ENCODE results near the gene TENM4. TPM values are rescaled to one million over a fixed set of nuclear protein-coding genes. Genes with fewer than 3 reads are reported as not detected.

TENM4 gene
- total RNA-seq: not detected in 2 replicates

GRCh38 chr11:79440571-79441460, at the start of gene TENM4:
Gene TENM4, minus strand, starts transcription at chr11:79441030. Its CDS starts 371,086 bp downstream, at chr11:79069944.
- Mint-ChIP-seq H3K9me3 (no peaks in the 10 kb centered on the region), H3K27me3 (ENCODE audit: low read depth) (peaks cover 64% of the 10 kb centered on the region), H3K4me1 (ENCODE audit: low read depth) (no peaks in the 10 kb centered on the region), H3K4me3 (ENCODE audit: low read depth) (no peak within 1 kb of the TSS), H3K36me3 (ENCODE audit: low read depth) (no peaks in the 10 kb centered on the region), H3K27ac (no peak within 1 kb of the TSS)
- no peak for DNase-seq (ENCODE audit: low spot score)
- intact Hi-C loops (cut with micrococcal nuclease): no loop called here

DNA sequence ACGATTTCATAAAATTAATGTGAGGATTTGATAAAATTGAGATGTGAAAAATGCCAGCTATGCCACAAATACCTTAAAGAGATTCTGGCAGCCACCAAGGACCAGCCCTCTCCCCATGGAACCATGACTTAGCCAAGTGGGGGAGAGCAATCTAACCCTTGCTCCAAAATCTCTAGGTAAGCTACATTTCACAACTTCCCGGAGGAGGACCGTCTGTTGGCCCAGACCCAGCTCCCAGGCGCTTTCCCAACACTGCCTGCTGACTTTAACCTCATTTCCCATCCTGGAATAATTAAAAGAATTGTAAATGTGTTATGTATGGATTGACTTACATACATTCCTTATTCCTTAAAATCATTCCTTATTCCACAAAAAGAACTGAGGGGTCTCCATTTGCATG, 47.5 kb upstream of the TENM4 start:
- Mint-ChIP-seq H3K36me3 (ENCODE audit: low read depth) (no peaks in the 10 kb centered on the region), H3K27ac (no peak overlapping the region), H3K9me3 (no peaks in the 10 kb centered on the region), H3K4me3 (ENCODE audit: low read depth) (no peak overlapping the region), H3K4me1 (ENCODE audit: low read depth) (no peaks in the 10 kb centered on the region), H3K27me3 (ENCODE audit: low read depth) (no peaks in the 10 kb centered on the region)
- intact Hi-C loops (cut with micrococcal nuclease): no loop called here
- DNase-seq (ENCODE audit: low spot score): no peak

DNA sequence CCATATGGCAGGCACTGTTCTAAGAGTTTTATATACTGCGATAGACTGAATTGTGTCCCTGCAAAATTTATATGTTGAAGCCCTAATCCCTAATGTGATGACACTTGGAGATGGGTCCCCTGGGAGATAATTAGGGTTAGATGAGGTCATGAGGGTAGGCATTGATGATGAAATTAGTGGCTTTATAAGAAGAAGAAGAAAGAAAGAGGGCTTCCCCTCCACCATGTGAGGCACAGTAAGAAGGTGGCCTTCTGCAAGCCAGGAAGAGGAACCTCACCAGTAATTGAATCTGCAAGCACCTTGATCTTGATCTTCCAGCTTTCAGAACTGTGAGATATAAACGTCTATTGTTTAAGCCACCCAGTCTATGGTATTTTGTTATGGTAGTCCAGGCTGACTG, 46.6 kb upstream of the TENM4 start:
- Mint-ChIP-seq H3K36me3 (ENCODE audit: low read depth) (no peaks in the 10 kb centered on the region), H3K27me3 (ENCODE audit: low read depth) (no peaks in the 10 kb centered on the region), H3K27ac (no peak overlapping the region), H3K4me3 (ENCODE audit: low read depth) (no peak overlapping the region), H3K9me3 (no peaks in the 10 kb centered on the region), H3K4me1 (ENCODE audit: low read depth) (peaks cover 3% of the 10 kb centered on the region)
- intact Hi-C loops (cut with micrococcal nuclease): no loop called here
- DNase-seq (ENCODE audit: low spot score): no peak

GRCh38 chr11:79486242-79486984, 45.6 kb upstream of the TENM4 start:
- no peak overlapping the region for H3K4me3 Mint-ChIP-seq (ENCODE audit: low read depth)
- intact Hi-C loops (cut with micrococcal nuclease): no loop called here
- H3K27ac Mint-ChIP-seq: no peak overlapping the region
- H3K27me3 Mint-ChIP-seq (ENCODE audit: low read depth): no peaks in the 10 kb centered on the region
- no peak for DNase-seq (ENCODE audit: low spot score)
- no peaks in the 10 kb centered on the region for H3K9me3 Mint-ChIP-seq
- peaks cover 3% of the 10 kb centered on the region for H3K4me1 Mint-ChIP-seq (ENCODE audit: low read depth)
- H3K36me3 Mint-ChIP-seq (ENCODE audit: low read depth): no peaks in the 10 kb centered on the region

DNA sequence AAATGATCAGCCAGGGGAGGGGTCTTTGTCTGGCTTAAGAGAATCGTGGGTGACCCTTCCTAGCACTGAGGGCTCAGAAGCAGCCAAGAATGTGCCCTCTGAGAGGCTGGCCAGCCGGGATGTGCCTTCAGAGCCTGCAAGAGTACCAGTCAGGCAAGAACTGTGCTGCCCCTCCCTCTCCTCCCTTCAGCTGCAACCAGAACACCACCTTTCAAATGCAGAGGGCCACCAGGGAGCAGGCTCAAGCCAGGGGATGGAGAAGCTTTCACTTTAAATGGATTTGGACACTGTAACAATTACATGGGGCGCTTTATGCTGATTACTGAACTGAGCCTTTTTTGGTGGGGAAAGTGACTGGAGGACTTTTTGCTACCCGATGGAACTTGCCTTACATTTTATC, 44.9 kb upstream of the TENM4 start:
- DNase-seq (ENCODE audit: low spot score): no peak
- intact Hi-C loops (cut with micrococcal nuclease): no loop called here
- H3K4me3 Mint-ChIP-seq (ENCODE audit: low read depth): no peak overlapping the region
- peaks cover 3% of the 10 kb centered on the region for H3K4me1 Mint-ChIP-seq (ENCODE audit: low read depth)
- no peaks in the 10 kb centered on the region for H3K9me3 Mint-ChIP-seq
- H3K36me3 Mint-ChIP-seq (ENCODE audit: low read depth): no peaks in the 10 kb centered on the region
- no peaks in the 10 kb centered on the region for H3K27me3 Mint-ChIP-seq (ENCODE audit: low read depth)
- H3K27ac Mint-ChIP-seq: no peak overlapping the region

DNA sequence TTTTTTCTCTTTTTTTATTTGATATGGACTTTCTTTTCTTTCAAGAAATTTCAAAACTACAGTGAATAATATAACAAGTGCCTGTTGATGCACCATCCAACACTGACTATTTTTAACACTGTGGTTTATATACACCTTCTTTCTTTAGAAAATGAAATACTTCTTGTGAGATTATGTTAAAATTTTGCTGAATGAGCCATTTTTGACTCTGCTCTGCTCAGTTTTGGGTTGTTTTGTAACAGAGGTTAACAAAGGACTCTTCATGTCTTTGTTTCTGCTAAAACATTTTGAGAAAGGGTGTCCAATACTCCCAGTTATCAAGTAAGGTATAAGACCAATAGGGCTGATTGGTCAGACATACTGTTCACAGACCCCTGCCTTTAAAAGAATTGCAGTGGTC, 44.0 kb upstream of the TENM4 start:
- Mint-ChIP-seq H3K27ac (no peak overlapping the region), H3K4me3 (ENCODE audit: low read depth) (no peak overlapping the region), H3K9me3 (no peaks in the 10 kb centered on the region), H3K36me3 (ENCODE audit: low read depth) (no peaks in the 10 kb centered on the region), H3K27me3 (ENCODE audit: low read depth) (no peaks in the 10 kb centered on the region), H3K4me1 (ENCODE audit: low read depth) (peaks cover 3% of the 10 kb centered on the region)
- no peak for DNase-seq (ENCODE audit: low spot score)
- intact Hi-C loops (cut with micrococcal nuclease): no loop called here

GRCh38 chr11:79482800-79483199, 42.0 kb upstream of the TENM4 start:
- Mint-ChIP-seq H3K27me3 (ENCODE audit: low read depth) (no peaks in the 10 kb centered on the region), H3K9me3 (no peaks in the 10 kb centered on the region), H3K4me1 (ENCODE audit: low read depth) (peaks cover 3% of the 10 kb centered on the region), H3K27ac (no peak overlapping the region), H3K36me3 (ENCODE audit: low read depth) (no peaks in the 10 kb centered on the region), H3K4me3 (ENCODE audit: low read depth) (no peak overlapping the region)
- DNase-seq (ENCODE audit: low spot score): no peak
- intact Hi-C loops (cut with micrococcal nuclease): no loop called here

DNA sequence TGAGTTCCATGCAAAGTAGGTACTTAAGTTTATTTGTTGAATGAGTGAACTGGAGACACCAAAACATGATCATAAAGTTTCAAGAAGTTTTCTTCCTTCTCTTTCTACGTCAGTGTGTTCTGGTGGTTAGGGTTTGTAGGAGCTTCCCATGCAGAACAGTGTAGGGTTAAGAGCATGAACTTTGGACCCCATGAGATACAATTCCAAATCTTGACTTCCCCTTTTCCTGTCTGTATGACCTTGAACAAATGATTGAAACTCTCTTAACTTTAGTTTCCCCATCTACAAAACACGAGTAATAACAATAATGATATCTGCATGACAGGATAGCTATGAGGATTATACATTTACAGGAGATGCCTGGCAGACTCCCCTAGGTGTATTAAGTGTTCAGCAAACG, 41.0 kb upstream of the TENM4 start:
- Mint-ChIP-seq H3K9me3 (no peaks in the 10 kb centered on the region), H3K4me3 (ENCODE audit: low read depth) (no peak overlapping the region), H3K4me1 (ENCODE audit: low read depth) (peaks cover 3% of the 10 kb centered on the region), H3K36me3 (ENCODE audit: low read depth) (no peaks in the 10 kb centered on the region), H3K27ac (no peak overlapping the region), H3K27me3 (ENCODE audit: low read depth) (no peaks in the 10 kb centered on the region)
- DNase-seq (ENCODE audit: low spot score): no peak
- intact Hi-C loops (cut with micrococcal nuclease): no loop called here

- intact Hi-C loops (cut with micrococcal nuclease): no loop called here
- no peaks in the 10 kb centered on the region for H3K36me3 Mint-ChIP-seq (ENCODE audit: low read depth)
- H3K4me3 Mint-ChIP-seq (ENCODE audit: low read depth): no peak overlapping the region
- H3K9me3 Mint-ChIP-seq: no peaks in the 10 kb centered on the region
- peaks cover 3% of the 10 kb centered on the region for H3K4me1 Mint-ChIP-seq (ENCODE audit: low read depth)
- DNase-seq (ENCODE audit: low spot score): no peak
- no peaks in the 10 kb centered on the region for H3K27me3 Mint-ChIP-seq (ENCODE audit: low read depth)
- H3K27ac Mint-ChIP-seq: no peak overlapping the region
Measured at GRCh38 chr11:79480864-79481263, 40.0 kb upstream of the TENM4 start.

DNA sequence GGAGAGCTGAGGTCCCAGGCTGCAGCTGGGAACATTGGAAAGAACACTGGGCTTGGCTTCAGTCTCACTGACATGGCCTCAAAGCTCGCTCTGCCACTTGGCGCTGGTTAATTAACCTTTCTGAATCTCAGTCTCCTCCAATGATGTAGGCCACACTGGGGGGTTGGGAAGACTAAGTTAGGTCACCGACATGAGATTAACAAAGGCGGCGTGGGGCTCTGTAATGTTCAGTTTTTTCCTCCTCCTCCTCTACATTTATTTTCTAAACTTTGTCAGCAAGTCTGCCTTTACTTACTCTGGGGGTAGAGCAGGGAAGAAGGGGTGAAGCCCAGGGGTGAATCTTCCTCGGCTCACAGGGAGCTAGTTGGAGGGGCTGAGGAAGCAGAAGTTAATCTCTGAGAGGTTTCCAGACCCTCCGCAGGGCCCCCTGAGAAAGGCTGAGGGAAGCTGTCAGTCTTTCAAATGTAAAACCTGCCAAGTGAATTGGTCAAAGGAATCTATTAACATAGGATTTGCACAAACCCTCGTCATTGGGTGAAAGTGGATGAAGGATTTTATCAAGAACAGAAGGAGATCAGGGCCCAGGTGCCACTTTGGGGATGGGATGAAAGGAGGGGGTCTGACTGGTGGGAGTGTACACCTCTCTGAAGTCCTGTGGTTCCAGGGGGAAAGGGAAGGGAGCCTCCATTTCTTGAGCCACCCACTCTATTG, 32.1 kb upstream of the TENM4 start:
- intact Hi-C loops (cut with micrococcal nuclease): no loop called here
- Mint-ChIP-seq H3K36me3 (ENCODE audit: low read depth) (no peaks in the 10 kb centered on the region), H3K9me3 (no peaks in the 10 kb centered on the region), H3K27me3 (ENCODE audit: low read depth) (no peaks in the 10 kb centered on the region), H3K4me1 (ENCODE audit: low read depth) (no peaks in the 10 kb centered on the region), H3K27ac (no peak overlapping the region), H3K4me3 (ENCODE audit: low read depth) (no peak overlapping the region)
- DNase-seq (ENCODE audit: low spot score): no peak

- Mint-ChIP-seq H3K36me3 (ENCODE audit: low read depth) (no peaks in the 10 kb centered on the region), H3K27me3 (ENCODE audit: low read depth) (no peaks in the 10 kb centered on the region), H3K4me1 (ENCODE audit: low read depth) (no peaks in the 10 kb centered on the region), H3K4me3 (ENCODE audit: low read depth) (no peak overlapping the region), H3K9me3 (no peaks in the 10 kb centered on the region), H3K27ac (no peak overlapping the region)
- intact Hi-C loops (cut with micrococcal nuclease): no loop called here
- no peak for DNase-seq (ENCODE audit: low spot score)
Measured at GRCh38 chr11:79471071-79471844, 30.4 kb upstream of the TENM4 start.

DNA sequence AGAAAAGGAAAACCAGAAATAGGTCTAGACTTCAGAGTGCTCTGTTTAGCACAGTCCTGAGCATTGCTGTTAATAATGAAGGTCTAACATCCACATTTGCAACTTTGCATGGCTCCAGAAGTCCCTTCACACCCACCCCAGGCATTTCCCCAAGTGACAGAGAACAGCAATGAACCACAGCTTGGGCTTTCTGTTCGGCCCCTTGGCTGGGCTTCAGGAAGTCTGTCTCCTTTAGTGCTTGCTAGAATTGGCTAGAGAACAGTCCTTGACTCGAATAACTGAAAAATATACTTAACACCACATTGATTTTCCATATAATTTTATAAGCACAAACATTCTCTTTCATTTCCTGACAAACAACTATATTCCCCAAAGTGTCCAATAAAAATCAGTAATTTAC, 29.3 kb upstream of the TENM4 start:
- Mint-ChIP-seq H3K9me3 (no peaks in the 10 kb centered on the region), H3K27me3 (ENCODE audit: low read depth) (no peaks in the 10 kb centered on the region), H3K36me3 (ENCODE audit: low read depth) (no peaks in the 10 kb centered on the region), H3K4me1 (ENCODE audit: low read depth) (no peaks in the 10 kb centered on the region), H3K27ac (no peak overlapping the region), H3K4me3 (ENCODE audit: low read depth) (no peak overlapping the region)
- intact Hi-C loops (cut with micrococcal nuclease): no loop called here
- DNase-seq (ENCODE audit: low spot score): no peak

Measured in activated T-helper 2 cell treated with anti-CD3 and anti-CD28 coated beads, Interferon-gamma antibody, Interleukin-2, Interleukin-4, amounts not matched to agents 10 μg/mL and 5 μg/mL and 100 μg/mL, durations not matched to agents 14 hours and 24 hours and 36 hours (primary cell).